ENCODE results near the gene PNPLA1.

- TF ChIP-seq, protein P1, sequence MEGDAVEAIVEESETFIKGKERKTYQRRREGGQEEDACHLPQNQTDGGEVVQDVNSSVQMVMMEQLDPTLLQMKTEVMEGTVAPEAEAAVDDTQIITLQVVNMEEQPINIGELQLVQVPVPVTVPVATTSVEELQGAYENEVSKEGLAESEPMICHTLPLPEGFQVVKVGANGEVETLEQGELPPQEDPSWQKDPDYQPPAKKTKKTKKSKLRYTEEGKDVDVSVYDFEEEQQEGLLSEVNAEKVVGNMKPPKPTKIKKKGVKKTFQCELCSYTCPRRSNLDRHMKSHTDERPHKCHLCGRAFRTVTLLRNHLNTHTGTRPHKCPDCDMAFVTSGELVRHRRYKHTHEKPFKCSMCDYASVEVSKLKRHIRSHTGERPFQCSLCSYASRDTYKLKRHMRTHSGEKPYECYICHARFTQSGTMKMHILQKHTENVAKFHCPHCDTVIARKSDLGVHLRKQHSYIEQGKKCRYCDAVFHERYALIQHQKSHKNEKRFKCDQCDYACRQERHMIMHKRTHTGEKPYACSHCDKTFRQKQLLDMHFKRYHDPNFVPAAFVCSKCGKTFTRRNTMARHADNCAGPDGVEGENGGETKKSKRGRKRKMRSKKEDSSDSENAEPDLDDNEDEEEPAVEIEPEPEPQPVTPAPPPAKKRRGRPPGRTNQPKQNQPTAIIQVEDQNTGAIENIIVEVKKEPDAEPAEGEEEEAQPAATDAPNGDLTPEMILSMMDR (IDR thresholded peaks at IDR 0.05; ENCODE audit: low read length): no peak
- no peak for TF ChIP-seq EZH2 (optimal IDR thresholded peaks at IDR 0.05; ENCODE audit: low read depth, low read length)
Observed at GRCh38 chr6:36244641-36245280, 25.1 kb upstream of the PNPLA1 start.
